Measurements from ENCODE around the gene SLC25A34.

Gene SLC25A34

DNA sequence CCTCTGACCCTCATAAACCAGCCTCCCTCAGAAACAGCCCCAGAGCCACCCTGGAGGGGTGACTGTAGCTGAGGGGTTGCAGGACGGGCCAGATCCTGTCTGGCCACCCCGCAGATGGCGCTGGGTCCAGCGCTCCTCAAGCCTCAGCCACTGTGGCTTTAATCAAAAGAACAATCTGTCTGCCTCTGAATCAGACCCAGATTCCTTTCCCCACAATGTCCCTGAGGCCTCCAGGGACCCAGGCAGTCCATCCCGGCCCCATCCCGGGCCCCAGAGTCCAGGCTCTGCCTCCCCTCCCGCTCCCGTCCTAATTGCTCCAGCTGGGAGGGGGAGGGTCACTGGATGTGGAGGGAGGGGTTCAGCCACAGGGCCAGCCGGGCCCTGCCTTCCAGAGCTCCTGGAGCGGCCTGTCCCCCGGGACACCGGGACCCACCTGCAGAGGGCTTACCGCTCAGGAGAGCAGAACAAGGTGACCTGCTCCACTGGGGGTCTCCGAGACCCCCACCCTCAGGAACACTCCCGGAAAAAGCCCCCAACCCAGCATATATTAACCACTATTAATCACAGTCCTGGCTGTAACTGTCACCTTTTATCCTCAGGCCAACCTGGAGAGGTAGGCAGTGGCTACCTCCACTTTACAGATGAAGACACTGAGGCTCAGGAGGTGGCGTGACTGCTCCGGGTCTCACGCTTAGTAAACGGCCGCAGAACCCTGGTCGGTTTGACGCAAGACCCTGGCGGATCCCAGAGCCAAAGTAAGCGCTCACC, 21.7 kb downstream of the SLC25A34 start:
- TF ChIP-seq, protein P1, sequence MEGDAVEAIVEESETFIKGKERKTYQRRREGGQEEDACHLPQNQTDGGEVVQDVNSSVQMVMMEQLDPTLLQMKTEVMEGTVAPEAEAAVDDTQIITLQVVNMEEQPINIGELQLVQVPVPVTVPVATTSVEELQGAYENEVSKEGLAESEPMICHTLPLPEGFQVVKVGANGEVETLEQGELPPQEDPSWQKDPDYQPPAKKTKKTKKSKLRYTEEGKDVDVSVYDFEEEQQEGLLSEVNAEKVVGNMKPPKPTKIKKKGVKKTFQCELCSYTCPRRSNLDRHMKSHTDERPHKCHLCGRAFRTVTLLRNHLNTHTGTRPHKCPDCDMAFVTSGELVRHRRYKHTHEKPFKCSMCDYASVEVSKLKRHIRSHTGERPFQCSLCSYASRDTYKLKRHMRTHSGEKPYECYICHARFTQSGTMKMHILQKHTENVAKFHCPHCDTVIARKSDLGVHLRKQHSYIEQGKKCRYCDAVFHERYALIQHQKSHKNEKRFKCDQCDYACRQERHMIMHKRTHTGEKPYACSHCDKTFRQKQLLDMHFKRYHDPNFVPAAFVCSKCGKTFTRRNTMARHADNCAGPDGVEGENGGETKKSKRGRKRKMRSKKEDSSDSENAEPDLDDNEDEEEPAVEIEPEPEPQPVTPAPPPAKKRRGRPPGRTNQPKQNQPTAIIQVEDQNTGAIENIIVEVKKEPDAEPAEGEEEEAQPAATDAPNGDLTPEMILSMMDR (IDR thresholded peaks at IDR 0.05), result no peak
- H3K4me3 ChIP-seq, result peak overlapping the region; percentile 99
- peak overlapping the region; percentile 99 for H3K27ac ChIP-seq
- DNase-seq (ENCODE audit: low spot score), result peak; percentile 76

DNA sequence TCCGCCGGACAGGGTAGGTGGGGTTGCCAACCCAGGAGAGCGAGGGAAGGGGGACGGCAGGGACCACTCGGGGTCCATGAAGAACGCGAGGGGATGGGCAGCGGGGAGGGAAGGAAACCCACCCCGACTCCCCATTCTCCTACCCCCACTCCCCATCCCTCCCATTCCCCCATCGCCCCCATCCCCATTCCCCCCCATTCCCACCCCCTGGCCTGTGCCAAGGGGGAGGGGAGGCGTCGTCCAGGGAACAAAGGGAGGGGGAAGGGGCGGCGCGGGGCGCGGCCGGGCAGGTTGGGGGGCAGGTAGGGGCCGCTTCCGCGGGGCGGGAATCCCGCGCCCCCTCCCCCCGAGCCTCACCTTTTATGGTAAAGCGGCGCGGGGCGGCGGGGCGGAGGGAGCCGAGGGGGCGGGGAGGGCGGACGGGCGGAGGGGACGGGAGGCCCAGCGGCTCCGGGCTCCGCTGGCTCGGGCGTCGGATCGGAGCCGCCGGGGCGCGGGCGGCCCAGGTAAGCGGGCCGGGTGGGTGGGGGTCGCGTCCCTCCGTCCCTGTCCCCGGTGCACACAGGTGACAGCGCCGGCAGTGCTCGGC, 22.4 kb downstream of the SLC25A34 start, which contains the start of gene FBLIM1:
TSS of gene FBLIM1 (plus strand) at position 453 of the 589 bp plus-strand sequence. CDS start 6,189 bp downstream, outside the sequence.
- TF ChIP-seq, protein P1 (IDR thresholded peaks at IDR 0.05), result no peak
- no peak for DNase-seq (ENCODE audit: low spot score)
- Histone ChIP-seq H3K4me3 (peak within 1 kb of the TSS; percentile 99), H3K27ac (peak within 1 kb of the TSS; percentile 99)

DNA sequence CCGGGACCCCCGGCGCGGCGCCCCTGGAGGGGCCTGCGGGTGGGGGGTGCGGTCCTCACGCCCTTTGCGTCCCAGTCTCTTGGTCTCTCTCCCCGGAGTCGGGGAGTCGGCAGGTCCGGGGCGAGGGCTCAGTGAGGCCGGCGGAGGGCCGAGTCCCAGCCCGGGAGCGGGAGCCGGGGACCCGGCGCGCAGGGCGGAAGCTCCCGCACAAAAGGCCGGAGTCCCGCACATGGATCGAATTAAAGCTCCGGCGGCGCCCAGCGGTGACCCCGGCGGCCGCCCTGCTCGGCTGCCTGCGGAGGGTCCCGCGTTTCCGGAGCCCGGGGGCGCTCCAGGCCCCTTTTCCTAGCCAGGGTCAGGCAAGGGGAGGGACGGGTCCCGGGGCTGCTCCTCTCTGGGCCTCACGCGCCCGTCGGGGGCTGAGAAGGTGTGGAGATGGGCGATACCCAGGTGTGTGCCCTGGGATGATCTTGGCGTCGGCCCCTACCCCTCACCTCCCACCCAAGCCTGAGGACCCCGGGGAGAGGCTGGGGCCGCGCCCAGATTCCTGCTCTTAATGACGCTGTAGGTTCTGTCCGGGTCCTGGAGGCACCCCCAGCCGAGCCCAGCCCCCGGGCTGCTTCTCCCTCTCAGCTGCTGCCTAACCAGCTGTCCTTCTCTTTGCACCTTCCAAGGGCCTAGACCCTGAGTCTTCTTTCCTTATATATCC, 23.0 kb downstream of the SLC25A34 start:
- Histone ChIP-seq H3K4me3 (peak overlapping the region; percentile 99), H3K27ac (peak overlapping the region; percentile 99)
- DNase-seq (ENCODE audit: low spot score), result no peak

DNA sequence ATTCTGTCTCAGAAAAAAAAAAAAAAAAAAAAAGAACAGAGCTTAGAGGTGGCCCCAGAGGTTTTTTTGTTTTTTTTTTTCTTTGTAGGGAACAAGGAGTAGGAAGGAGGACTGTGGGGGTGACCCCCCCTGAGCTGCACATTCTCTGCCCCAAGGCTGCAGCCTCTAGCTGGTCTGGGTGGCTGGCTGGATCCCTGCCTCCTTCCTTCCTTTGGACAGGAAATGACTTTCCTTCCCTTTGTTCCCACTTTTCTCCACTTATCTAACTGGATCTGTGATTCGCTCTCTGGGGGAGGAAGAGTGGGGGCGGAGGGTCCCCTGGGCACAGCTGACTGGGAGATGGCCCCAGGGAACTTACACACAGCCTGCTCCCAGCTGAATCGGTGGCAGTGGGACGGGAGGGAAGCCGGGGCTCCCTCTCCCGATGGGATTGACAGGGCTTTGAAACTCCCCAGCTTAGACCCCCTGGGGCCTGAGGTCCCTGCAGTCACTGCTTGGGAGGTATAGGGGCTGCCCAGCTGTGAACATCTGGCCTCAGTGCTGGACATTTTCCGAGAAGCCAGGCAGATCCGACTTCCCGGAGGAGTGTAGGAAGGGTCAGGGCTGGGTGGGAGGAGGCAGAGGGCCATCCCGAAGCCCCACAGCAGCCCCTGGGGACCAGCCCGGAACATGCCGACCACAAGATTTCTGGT, 24.6 kb downstream of the SLC25A34 start:
- Histone ChIP-seq H3K27ac (peak overlapping the region; percentile 99), H3K4me3 (peak overlapping the region; percentile 99)
- peak; percentile 90 for DNase-seq (ENCODE audit: low spot score)

More for the DNA sequence above, 23.0 kb downstream of the SLC25A34 start:
- TF ChIP-seq, protein P1 (IDR thresholded peaks at IDR 0.05), result no peak

DNA sequence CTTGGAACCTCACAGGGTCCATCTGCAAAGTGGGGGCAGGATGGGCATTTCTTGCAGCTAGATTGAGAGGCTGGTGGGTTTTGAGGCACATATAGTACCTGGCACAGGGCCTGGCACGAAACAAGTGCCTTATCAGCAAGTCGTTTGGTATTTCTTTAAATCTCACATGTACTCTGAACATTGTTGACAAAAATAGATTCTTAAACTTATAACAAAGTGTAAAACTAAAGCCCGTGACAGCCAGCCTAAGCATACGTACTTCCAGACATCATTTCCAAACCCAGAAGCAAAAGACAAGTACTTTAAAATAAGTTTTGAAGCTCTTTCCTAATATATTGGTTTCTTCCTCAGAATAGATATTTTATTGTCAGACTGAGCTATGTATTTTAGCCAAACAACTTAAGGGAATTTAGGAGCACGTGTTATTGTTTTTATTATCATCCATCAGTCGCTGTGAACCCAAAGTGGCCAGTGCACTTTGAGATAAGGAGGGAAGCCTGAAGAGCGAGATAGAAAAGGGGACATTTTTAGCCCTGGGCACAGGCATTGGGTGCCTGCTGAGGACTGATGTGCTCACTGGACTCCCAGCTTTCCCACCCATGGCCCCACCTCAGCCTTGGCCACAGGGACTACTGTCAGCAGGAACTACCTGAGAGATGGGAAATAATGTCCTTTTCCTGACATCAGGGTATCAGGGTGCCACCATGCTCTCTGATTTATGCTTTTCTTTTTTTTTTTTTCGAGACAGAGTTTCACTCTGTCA, 25.5 kb downstream of the SLC25A34 start:
- TF ChIP-seq, protein P1 (IDR thresholded peaks at IDR 0.05), result no peak
- no peak for DNase-seq (ENCODE audit: low spot score)
- Histone ChIP-seq H3K27ac (peak overlapping the region; percentile 99), H3K4me3 (peak overlapping the region; percentile 99)

More for the DNA sequence above, 24.6 kb downstream of the SLC25A34 start:
- TF ChIP-seq, protein P1 (IDR thresholded peaks at IDR 0.05), result no peak

DNA sequence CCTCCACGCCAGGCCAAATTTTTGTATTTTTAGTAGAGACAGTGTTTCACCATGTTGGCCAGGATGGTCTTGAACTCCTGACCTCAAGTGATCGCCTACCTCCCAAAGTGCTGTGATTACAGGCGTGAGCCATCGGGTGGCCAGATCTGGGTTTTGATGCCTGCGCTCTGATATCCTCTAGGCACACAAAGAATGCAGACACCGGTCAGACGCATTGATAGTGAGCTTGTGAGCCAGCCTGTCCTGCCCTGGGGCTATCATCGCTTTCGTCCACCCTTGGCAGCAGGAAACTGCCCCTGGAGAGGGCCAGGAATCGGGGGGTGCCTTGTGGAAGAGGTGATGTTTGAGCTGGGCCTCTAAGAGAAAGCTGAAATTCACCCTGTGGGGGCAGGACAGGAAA, 26.5 kb downstream of the SLC25A34 start:
- no peak for DNase-seq (ENCODE audit: low spot score)
- Histone ChIP-seq H3K4me3 (peak overlapping the region; percentile 99), H3K27ac (peak overlapping the region; percentile 99)
- TF ChIP-seq, protein P1 (IDR thresholded peaks at IDR 0.05), result no peak

Measured in coronary artery (tissue), 2 donors.